HepG2 (cell line): Measurements from ENCODE around the gene ALG8. TPM values are rescaled to one million over a fixed set of nuclear protein-coding genes. Genes with fewer than 3 reads are reported as not detected.

ENCODE experiments used
- BRCA1 ChIP-seq: sonication (generic); formaldehyde crosslinking; IDR thresholded peaks from 2 replicates; pipeline ENCODE4 v1.4.0; 2020; ENCODE audit warnings: missing genetic modification reagents
- DMTF1 ChIP-seq: sonication (generic); formaldehyde crosslinking; IDR thresholded peaks from 2 replicates; pipeline ENCODE4 v1.4.0; 2020; ENCODE audit warnings: mild to moderate bottlenecking, missing genetic modification reagents
- DRAP1 ChIP-seq: IDR thresholded peaks from 2 replicates; pipeline ENCODE4 v1.6.1; 2016; ENCODE audit warnings: missing genetic modification reagents, missing compliant biosample characterization
- HNRNPUL1 ChIP-seq: fragments of 200-400 bp; formaldehyde crosslinking; IDR thresholded peaks from 2 replicates; pipeline ENCODE4 v1.6.1; 2017; ENCODE audit warnings: low read depth, mild to moderate bottlenecking, low read length, moderate library complexity
- JUND ChIP-seq: sonication (generic); formaldehyde crosslinking; IDR thresholded peaks from 2 replicates; pipeline ENCODE4 v1.8.0; 2022; ENCODE audit warnings: mild to moderate bottlenecking, missing genetic modification reagents
- MAFF ChIP-seq: IDR thresholded peaks from 2 replicates; pipeline ENCODE4 v1.6.1; 2011; ENCODE audit warnings: low read depth, low read length, improper control_type of control experiment
- MEIS2 ChIP-seq: sonication (generic); formaldehyde crosslinking; IDR thresholded peaks from 2 replicates; pipeline ENCODE4 v1.9.0; 2021; ENCODE audit warnings: mild to moderate bottlenecking, missing genetic modification reagents
- MLX ChIP-seq: IDR thresholded peaks from 2 replicates; pipeline ENCODE4 v1.6.1; 2016
- MXD4 ChIP-seq: IDR thresholded peaks from 2 replicates; pipeline ENCODE4 v1.6.1; 2016; ENCODE audit warnings: mild to moderate bottlenecking, missing biosample characterization, missing genetic modification reagents
- RAD21 ChIP-seq: fragments of 450-650 bp; formaldehyde crosslinking; IDR thresholded peaks from 2 replicates; pipeline ENCODE4 v1.5.0; 2020; ENCODE audit warnings: mild to moderate bottlenecking
- RXRB ChIP-seq: IDR thresholded peaks from 2 replicates; pipeline ENCODE4 v1.6.1; 2016; ENCODE audit warnings: borderline replicate concordance, missing genetic modification reagents, missing compliant biosample characterization
- SOX5 ChIP-seq: IDR thresholded peaks from 2 replicates; pipeline ENCODE4 v1.6.1; 2016; ENCODE audit warnings: borderline replicate concordance
- STAG1 ChIP-seq: sonication (generic); formaldehyde crosslinking; IDR thresholded peaks from 2 replicates; pipeline ENCODE4 v1.4.0; 2020; ENCODE audit warnings: missing genetic modification reagents
- ZC3H4 ChIP-seq: sonication (generic); formaldehyde crosslinking; IDR thresholded peaks from 2 replicates; pipeline ENCODE4 v1.4.0; 2020; ENCODE audit warnings: missing genetic modification reagents, borderline replicate concordance
- ZNF414 ChIP-seq: sonication (generic); formaldehyde crosslinking; IDR thresholded peaks from 2 replicates; pipeline ENCODE4 v1.5.0; 2020; ENCODE audit warnings: missing genetic modification reagents
- ZNF580 ChIP-seq: IDR thresholded peaks from 2 replicates; pipeline ENCODE4 v1.6.1; 2016; ENCODE audit warnings: low read depth, borderline replicate concordance
- ZNF609 ChIP-seq: sonication (generic); formaldehyde crosslinking; IDR thresholded peaks from 2 replicates; pipeline ENCODE4 v1.4.0; 2020; ENCODE audit warnings: mild to moderate bottlenecking, missing genetic modification reagents, borderline replicate concordance
- polyA plus RNA-seq, 8 experiments: library from polyadenylated mRNA; depleted of rRNA in 3 of 8; stranded (reverse) in 7 of 8; unstranded in 1 of 8; fragments of >200 nt; fragmentation: Illumina TruSeq in 4 of 8; extraction: Trizol in 4 of 8; gene quantifications; 2 replicates each; pipeline versions ENCODE4 v1.2.1 to v1.2.3, GENCODE V29; 2011 to 2016; ENCODE audit warnings: low read depth in 4 of 8, missing spikeins in 1 of 8, mixed read lengths in 1 of 8; ENCODE audit not compliant: insufficient read depth in 1 of 8
- total RNA-seq, 5 experiments: library from RNA; depleted of rRNA; stranded (reverse); fragments of >200 nt; fragmentation: Illumina TruSeq; extraction: Trizol; gene quantifications; 2 replicates each; pipeline ENCODE4 v1.2.3, GENCODE V29; 2016; ENCODE audit warnings: low read depth in 1 of 5

Gene ALG8
- total and polyA plus RNA-seq, 2 of the 13 experiments (the other 11 are each of a cell fraction or from before 2014, with no cell fraction given) = 75.8 to 88.0 TPM

GRCh38 chr11:78156127-78156844 lies 16.9 kb upstream of the ALG8 start (continued):
- TF ChIP-seq ZNF609 (CRISPR knock-in tag) (peak; percentile 96), MEIS2 (peak; percentile 84), RXRB (CRISPR knock-in tag) (peak; percentile 100), MXD4 (CRISPR knock-in tag) (no peak), ZC3H4 (CRISPR knock-in tag) (no peak), STAG1 (peak; percentile 31; the same call in 1 of the 2 replicates), DMTF1 (CRISPR knock-in tag) (no peak), BRCA1 (CRISPR knock-in tag) (peak; percentile 50; the same call in 1 of the 2 replicates), DRAP1 (CRISPR knock-in tag) (peak; percentile 32; the same call in 1 of the 2 replicates), JUND (no peak), HNRNPUL1 (no peak), MLX (CRISPR knock-in tag) (peak; percentile 92), SOX5 (CRISPR knock-in tag) (peak; percentile 95), MAFF (peak; percentile 98), RAD21 (CRISPR knock-in tag) (peak; percentile 24; the same call in 1 of the 2 replicates), ZNF414 (CRISPR knock-in tag) (no peak), ZNF580 (peak; percentile 75; the same call in 1 of the 2 replicates)
